ENCODE data around the gene TENM3.

- TF ChIP-seq POLR2AphosphoS5 (IDR thresholded peaks at IDR 0.05) = no peak
- no peak for TF ChIP-seq CTCF (IDR thresholded peaks at IDR 0.05)
Observed at GRCh38 chr4:182354867-182355266, 111.7 kb downstream of the TENM3 start.
